Left kidney (tissue), 2 donors: ENCODE data around the gene PCP2. TPM values are rescaled to one million over a fixed set of nuclear protein-coding genes. Genes with fewer than 3 reads are reported as not detected.

ENCODE experiments used
- DNase-seq: peaks from one replicate; pipeline ENCODE4 v3.0.0-alpha.2; 2013
- polyA plus RNA-seq: library from polyadenylated mRNA; unstranded; fragments of 120-200 nt; gene quantifications from one replicate; pipeline ENCODE4 v1.2.1, GENCODE V29; 2013; ENCODE audit not compliant: insufficient read length

The PCP2 gene
- polyA plus RNA-seq, 1 donor = 0.80 TPM

- DNase-seq = no peak
Observed at GRCh38 chr19:7618771-7619510, 14.6 kb downstream of the PCP2 start.

DNA sequence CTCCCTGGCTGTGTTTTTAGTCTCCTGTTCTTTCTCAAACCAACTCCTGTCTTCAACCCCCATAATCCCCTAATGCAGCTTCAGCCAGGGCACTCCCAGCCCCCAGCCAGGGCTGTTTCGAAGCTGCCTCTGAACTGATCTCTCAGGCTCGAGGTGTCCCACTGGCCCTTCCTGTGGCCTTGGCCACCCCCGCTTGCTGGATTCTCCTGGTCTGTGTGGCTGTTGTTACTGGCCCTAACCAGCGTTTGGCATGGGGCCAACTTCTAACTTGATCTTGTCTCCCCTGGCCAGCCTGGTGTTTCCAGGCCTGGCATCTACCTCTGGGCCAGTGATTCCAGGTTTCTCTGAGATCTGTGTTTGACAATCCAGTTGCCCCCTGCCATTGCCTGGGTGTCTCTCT is 15.2 kb downstream of the PCP2 start:
- DNase-seq = no peak

DNA sequence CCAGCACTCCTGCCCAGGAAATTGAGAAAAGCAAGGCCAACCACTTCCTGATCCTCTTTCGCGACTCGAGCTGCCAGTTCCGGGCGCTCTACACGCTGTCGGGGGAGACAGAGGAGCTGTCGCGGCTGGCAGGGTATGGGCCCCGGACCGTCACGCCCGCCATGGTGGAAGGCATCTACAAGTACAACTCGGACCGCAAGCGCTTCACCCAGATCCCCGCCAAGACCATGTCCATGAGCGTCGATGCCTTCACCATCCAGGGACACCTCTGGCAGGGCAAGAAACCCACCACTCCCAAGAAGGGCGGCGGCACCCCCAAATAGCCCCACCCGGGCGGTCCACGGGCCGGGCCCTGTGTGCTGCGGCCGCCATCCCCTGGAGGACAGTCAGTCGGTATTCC is 15.8 kb downstream of the PCP2 start:
- DNase-seq = no peak

DNA sequence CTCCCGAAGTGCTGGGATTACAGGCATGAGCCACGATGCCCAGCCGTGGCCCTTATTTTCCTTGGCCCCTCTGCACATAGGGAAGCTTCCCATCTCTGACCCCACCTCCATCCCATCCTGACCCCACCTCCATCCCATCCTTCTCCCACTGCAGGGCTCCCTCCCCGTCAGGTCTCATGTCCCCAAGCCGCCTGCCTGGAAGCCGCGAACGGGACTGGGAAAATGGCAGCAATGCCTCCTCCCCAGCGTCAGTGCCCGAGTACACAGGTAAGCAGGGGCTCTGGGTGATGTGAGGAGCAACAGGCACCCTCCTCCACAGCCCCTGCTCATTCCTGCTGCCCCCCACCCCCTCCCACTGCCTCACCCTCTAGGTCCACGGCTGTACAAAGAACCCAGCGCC is 16.3 kb downstream of the PCP2 start:
- no peak for DNase-seq

DNA sequence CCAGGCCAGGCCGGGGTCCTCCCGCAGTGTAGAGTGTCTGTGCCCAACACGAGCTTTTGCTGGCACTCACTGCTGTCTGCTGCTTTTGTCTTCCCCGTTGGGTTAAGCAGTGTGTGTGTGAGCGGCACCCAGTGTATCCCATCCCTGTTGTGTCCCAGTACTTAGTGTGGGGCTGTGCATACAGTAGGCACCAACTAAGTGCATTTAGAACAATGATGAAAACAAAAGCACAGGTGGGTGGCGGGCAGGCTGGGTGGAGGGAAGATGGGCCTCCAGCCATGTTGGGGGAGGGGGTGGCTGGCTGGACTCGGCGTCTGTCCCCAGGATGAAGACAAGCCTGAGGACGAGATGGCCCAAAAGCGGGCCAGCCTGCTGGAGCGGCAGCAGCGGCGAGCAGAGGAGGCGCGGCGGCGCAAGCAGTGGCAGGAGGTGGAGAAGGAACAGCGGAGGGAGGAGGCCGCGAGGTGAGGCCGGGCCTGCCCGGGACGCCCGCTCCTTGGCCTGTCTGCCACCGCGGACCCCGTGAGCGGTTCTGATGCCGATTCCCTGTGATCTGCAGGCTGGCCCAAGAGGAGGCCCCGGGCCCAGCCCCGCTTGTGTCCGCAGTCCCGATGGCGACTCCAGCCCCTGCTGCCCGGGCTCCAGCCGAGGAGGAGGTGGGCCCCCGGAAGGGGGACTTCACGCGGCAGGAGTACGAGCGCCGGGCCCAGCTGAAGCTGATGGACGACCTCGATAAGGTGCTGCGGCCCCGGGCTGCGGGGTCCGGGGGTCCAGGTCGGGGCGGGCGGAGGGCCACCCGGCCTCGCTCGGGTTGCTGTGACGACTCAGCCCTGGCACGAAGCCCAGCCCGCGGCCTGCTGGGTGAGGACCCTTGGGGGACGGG is 18.4 kb downstream of the PCP2 start:
- no peak for DNase-seq

DNA sequence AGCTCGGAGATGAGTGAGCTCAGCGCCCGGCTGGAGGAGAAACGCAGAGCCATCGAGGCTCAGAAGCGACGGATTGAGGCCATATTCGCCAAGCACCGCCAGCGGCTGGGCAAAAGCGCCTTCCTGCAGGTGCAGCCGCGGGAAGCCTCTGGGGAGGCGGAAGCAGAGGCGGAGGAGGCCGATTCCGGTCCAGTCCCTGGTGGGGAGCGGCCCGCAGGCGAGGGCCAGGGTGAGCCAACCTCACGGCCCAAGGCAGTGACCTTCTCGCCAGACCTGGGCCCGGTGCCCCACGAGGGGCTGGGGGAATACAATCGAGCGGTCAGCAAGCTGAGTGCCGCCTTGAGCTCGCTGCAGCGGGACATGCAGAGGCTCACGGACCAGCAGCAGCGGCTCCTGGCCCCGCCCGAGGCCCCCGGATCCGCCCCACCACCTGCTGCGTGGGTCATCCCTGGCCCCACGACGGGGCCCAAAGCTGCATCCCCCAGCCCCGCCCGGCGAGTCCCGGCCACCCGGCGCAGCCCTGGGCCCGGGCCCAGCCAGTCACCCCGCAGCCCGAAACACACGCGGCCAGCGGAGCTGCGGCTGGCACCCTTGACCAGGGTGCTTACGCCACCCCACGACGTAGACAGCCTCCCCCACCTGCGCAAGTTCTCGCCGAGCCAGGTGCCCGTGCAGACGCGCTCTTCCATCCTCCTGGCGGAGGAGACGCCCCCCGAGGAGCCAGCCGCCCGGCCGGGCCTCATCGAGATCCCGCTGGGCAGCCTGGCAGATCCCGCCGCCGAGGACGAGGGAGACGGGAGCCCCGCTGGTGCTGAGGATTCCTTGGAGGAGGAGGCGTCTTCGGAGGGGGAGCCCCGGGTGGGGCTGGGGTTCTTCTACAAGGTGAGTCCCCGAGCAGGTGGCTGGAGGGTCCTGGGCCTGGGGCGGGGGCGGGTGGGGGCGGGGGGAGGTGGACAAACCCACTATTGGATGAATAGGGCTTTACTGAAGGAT is 20.9 kb downstream of the PCP2 start:
- DNase-seq = no peak

- DNase-seq = no peak
Observed at GRCh38 chr19:7611541-7612279, 21.8 kb downstream of the PCP2 start.

DNA sequence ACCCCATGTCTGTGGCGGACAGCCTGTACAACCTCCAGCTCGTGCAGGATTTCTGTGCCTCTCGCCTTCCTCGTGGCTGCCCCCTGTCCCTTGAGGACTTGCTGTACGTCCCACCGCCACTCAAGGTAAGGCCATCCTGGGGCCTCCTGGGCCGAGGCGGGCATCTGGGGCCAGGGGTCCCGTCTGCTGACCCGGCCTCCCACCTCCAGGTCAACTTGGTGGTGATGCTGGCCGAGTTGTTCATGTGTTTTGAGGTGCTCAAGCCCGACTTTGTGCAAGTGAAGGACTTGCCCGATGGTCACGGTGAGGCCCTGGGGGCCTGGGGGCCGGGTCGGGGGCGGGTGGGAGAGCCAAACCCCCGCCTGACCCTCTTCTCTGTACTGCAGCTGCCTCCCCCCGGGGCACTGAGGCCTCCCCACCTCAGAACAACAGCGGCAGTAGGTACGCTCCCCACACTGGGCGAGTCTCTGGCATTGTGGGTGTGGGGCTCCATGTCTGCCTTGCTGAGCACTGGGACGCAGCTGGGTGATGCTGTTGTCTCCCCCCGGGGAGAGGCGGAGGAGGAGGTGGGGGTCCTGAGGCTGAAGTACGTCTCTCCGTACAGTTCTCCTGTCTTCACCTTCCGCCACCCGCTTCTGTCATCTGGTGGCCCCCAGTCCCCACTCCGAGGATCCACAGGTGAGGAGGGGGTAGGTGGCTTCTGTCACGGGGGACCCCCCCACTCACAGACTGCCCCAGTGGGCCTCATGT is 22.9 kb downstream of the PCP2 start:
- no peak for DNase-seq

GRCh38 chr19:7607874-7608560 is 25.5 kb downstream of the PCP2 start:
- no peak for DNase-seq

DNA sequence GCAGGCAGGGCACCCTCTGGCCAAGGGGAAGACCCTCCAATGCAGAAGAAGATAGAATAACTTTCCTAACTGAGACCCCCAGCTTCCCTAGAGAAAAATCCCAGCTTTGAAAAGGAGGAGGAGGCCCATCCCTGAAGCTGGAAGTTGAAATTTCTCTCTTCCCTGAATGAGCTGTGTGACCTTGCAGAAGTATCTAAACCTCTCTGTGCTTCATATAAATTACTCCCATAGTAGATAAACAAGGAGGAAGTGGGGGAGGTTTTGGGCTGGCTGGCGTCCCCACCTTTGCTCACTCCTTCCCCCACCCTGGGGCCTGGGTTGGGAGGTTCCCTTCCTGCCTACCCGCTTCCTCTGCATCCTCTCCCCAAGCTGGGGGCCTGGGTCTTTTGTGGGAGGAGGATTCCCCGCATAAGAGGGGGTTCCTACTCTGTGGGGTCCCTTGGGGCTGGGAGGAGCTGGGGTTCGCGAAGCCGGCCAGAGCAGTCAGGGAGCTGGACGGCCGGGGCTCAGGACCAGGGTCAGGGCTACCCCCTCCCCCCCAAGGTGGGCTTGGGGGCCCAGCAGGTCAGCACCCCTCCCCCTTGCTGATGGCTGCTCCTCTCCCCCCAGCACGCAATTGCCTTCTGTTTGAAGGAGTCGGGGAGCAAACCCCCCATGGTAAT is 26.2 kb downstream of the PCP2 start:
- DNase-seq = no peak

- DNase-seq = no peak
Observed at GRCh38 chr19:7606289-7606688, 27.2 kb downstream of the PCP2 start.

DNA sequence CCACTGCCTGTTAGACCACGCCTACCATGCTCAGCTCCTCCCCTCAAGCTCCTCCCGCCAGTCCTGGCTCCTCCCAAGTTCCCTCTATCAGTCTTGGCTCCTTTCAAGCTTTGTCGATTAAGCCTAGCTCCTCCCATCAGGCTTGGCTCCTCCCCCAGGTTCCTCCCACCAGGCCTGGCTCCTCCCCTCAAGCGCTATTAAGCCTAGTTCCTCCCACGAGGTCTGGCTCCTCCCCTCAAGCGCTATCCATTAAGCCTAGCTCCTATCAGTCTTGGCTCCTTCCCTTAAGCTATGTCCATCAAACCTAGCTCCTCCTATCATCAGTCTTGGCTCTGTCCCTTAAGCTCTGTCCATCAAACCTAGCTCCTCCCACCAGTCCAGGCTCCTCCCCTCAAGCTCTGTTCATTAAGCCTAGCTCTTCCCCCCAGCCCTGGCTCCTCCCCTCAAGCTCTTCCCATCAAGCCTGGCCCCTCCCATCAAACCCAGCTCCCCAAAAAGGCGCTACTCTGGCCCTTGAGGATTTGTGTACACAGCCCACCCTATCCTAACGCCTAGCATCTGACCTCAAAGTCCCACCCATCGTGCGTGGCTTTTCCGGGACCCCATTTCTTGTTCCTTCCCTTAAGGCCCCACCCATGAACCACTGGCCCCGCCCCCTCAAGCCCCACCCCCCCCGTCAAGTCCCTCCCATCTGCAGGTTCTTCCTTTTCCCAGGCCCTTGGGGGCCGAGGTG is 27.9 kb downstream of the PCP2 start:
- no peak for DNase-seq

GRCh38 chr19:7603919-7604318 is 29.6 kb downstream of the PCP2 start:
- DNase-seq = no peak

DNA sequence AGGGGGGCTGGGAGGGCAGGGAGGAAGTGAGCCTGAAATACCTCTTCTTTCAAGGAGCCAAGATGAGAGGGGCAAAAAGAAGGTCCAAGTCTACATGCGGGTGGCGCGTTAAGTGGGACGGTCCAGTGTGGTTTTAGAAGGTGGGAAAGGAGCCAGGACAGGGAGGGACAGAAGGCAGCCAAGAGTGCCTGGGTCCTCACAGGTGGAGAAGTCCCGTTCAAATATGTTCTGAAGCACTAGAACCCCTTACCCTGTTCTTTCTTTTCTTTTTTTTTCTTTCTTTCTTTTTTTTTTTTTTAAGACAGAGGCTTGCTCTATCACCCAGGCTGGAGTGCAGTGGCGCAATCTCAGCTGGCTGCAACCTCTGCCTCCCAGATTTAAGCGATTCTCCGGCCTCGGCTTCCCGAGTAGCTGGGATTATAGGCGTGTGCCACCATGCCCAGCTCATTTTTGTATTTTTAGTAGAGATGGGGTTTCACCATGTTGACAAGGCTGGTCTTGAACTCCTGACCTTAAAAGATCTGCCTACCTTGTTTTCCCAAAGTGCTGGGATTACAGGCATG is 30.5 kb downstream of the PCP2 start:
- no peak for DNase-seq

DNA sequence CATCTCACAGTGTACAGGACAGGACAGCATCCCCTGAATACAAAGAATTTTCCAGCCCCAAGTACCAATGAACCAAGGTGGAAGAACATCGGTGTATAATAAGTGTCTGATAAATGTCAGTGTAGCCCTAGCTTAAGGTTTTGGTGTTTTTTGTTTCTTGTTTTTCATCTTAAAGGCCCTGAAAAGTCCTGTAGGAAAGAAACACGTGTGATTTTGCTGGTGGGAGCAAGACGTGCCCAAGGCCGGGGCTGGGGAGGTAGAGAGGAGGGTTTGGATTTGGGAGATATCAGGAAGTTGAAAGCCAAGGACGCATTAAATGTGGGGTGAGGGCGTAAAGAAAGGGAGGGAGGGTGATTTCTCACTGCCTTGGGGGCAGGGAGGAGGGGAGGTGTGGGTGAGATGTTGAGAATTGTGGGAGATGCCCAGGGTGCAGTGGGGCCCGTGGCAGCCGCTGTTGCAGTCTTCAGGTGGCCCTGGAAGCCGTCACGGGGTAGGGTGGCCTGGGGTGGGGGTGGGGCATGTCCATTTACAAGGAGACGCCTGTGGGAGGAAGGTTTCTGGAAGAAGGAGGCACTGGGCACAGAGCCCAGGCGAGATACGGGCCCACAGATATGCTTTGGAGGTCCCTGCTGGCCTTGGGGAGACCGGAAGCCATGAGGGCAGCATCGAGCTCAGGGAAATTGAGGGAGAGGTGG is 31.1 kb downstream of the PCP2 start:
- DNase-seq = no peak

- DNase-seq = no peak
Observed at GRCh38 chr19:7600721-7601120, 32.8 kb downstream of the PCP2 start.

GRCh38 chr19:7598180-7598579 is 35.3 kb downstream of the PCP2 start:
- no peak for DNase-seq

- DNase-seq = no peak
Observed at GRCh38 chr19:7597689-7598088, 35.8 kb downstream of the PCP2 start.
